ENCODE data around the gene CDH22. TPM values are rescaled to one million over a fixed set of nuclear protein-coding genes. Genes with fewer than 3 reads are reported as not detected.

The CDH22 gene
- total and polyA plus RNA-seq, 9 of the 15 experiments (the other 6 are each of a cell fraction or from before 2014, with no cell fraction given), result 0.07 to 0.08 TPM; not detected in 7

DNA sequence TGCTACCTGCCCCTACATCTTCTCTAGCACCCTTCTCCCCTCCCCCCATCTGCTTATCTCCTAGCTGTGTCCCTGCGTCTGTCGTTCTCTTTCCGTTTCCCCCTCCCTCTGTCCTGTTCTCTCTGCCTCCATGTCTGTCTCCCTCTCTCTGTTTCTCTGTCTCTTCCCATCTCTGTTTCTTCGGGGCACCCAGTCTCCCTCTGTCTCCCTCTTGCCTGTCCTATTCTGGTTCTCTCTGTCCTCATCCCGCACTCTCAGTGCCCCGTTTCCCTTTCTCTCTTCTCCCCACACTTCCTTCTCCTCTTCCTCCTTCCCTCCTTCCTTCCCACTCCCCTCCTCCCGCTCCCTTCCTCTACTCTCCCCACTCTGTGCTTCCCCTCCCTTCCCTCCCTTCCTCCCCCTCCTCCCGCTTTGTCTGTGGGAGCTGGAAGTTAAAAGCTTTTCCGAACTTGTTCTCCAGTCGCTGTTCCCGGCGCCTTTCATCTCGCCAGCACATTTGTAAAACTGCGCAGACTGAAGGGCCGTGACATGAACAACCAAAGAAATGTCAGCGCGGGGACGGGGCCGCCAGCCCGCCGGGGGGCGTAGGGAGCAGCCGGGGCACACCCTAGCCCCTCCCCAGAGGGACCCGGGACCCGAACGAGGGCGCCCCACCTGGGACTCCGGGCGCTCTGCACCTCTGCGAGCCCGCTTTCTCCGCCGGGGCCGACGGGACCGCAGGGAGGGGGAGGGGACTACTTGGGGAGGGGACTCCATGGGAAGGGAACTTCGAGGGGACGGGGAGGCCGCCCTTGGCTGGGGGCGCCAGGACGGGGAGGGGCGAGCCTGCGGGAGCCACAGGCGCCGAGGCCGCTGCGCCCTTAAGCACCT lies 4.0 kb upstream of the CDH22 start (continued):
- TF ChIP-seq, protein P1, sequence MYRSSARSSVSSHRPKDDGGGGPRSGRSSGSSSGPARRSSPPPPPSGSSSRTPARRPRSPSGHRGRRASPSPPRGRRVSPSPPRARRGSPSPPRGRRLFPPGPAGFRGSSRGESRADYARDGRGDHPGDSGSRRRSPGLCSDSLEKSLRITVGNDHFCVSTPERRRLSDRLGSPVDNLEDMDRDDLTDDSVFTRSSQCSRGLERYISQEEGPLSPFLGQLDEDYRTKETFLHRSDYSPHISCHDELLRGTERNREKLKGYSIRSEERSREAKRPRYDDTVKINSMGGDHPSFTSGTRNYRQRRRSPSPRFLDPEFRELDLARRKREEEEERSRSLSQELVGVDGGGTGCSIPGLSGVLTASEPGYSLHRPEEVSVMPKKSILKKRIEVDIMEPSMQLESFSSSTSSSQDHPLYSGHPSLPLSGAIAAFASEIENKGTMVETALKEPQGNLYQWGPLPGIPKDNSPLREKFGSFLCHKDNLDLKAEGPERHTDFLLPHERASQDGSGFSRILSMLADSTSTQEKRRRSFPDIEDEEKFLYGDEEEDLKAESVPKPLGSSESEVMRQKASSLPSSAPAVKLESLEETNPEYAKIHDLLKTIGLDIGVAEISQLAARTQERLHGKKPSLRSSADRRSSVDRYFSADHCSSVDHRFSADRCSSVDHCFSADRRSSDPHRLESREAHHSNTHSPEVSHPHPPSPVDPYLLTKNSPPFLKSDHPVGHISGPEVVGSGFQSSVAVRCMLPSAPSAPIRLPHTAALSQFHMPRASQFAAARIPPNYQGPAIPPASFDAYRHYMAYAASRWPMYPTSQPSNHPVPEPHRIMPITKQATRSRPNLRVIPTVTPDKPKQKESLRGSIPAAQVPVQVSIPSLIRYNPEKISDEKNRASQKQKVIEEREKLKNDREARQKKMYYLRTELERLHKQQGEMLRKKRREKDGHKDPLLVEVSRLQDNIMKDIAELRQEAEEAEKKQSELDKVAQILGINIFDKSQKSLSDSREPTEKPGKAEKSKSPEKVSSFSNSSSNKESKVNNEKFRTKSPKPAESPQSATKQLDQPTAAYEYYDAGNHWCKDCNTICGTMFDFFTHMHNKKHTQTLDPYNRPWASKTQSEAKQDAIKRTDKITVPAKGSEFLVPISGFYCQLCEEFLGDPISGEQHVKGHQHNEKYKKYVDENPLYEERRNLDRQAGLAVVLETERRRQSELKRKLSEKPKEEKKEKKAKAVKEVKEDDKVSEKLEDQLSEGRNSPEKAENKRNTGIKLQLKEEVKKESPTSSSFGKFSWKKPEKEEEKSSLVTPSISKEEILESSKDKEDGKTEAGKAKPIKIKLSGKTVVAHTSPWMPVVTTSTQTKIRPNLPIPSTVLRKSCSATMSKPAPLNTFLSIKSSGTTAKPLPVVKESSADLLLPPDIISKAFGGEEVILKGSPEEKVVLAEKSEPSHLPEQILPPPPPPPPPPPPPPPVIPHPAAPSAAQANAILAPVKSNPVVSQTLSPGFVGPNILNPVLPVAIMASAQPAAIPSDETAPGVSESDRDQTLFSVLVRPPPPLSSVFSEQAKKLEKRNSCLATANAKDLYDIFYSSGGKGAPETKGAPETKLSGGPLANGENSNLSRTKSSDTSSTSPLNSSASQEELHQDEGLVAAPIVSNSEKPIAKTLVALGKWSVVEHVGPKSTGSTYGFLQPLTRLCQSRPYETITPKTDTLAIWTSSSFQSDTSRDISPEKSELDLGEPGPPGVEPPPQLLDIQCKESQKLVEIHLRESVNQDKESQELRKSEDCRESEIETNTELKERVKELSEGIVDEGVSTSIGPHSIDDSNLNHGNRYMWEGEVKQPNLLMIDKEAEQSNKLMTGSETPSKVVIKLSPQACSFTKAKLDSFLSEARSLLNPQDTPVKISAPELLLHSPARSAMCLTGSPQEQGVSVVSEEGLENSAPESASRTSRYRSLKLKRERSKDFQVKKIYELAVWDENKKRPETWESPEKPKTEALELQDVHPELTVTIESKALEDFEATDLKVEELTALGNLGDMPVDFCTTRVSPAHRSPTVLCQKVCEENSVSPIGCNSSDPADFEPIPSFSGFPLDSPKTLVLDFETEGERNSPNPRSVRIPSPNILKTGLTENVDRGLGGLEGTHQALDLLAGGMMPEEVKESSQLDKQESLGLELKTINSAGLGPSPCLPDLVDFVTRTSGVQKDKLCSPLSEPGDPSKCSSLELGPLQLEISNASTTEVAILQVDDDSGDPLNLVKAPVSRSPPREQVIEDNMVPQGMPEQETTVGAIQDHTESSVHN (IDR thresholded peaks at IDR 0.05; ENCODE audit: borderline replicate concordance in 1 of 2, low read depth in 1 of 2), result no peak
- TF ChIP-seq SMAD3 (CRISPR knock-in tag; conservative IDR thresholded peaks at IDR 0.05) (no peak), ZNF324 (CRISPR knock-in tag; IDR thresholded peaks at IDR 0.05) (no peak), MECOM (CRISPR knock-in tag; IDR thresholded peaks at IDR 0.05) (no peak), ELK3 (CRISPR knock-in tag; IDR thresholded peaks at IDR 0.05) (no peak), KAT2B (IDR thresholded peaks at IDR 0.05; ENCODE audit: low read depth, low read length) (peak; percentile 62), ZNF395 (CRISPR knock-in tag; IDR thresholded peaks at IDR 0.05) (no peak), RBM14 (IDR thresholded peaks at IDR 0.05; ENCODE audit: borderline replicate concordance, insufficient read depth, low read depth, low read length) (no peak), RFX1 (IDR thresholded peaks at IDR 0.05) (no peak), MEF2A (IDR thresholded peaks at IDR 0.05; ENCODE audit: control insufficient read depth, low read depth, low read length) (no peak)
- TF ChIP-seq, protein P2, sequence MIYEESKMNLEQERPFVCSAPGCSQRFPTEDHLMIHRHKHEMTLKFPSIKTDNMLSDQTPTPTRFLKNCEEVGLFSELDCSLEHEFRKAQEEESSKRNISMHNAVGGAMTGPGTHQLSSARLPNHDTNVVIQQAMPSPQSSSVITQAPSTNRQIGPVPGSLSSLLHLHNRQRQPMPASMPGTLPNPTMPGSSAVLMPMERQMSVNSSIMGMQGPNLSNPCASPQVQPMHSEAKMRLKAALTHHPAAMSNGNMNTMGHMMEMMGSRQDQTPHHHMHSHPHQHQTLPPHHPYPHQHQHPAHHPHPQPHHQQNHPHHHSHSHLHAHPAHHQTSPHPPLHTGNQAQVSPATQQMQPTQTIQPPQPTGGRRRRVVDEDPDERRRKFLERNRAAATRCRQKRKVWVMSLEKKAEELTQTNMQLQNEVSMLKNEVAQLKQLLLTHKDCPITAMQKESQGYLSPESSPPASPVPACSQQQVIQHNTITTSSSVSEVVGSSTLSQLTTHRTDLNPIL (CRISPR knock-in tag; IDR thresholded peaks at IDR 0.05), result no peak
- TF ChIP-seq, protein P3, sequence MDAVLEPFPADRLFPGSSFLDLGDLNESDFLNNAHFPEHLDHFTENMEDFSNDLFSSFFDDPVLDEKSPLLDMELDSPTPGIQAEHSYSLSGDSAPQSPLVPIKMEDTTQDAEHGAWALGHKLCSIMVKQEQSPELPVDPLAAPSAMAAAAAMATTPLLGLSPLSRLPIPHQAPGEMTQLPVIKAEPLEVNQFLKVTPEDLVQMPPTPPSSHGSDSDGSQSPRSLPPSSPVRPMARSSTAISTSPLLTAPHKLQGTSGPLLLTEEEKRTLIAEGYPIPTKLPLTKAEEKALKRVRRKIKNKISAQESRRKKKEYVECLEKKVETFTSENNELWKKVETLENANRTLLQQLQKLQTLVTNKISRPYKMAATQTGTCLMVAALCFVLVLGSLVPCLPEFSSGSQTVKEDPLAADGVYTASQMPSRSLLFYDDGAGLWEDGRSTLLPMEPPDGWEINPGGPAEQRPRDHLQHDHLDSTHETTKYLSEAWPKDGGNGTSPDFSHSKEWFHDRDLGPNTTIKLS (IDR thresholded peaks at IDR 0.05; ENCODE audit: borderline replicate concordance, low read depth), result no peak
